GM21723 (cell line): Measurements from ENCODE around the gene KCND3.

Experiments
- ATAC-seq: cut with Tn5 transposase; IDR thresholded peaks from one replicate; pipeline ENCODE4 v1.9.1; 2021; ENCODE audit warnings: mild to moderate bottlenecking, moderate library complexity; ENCODE audit not compliant: unreplicated experiment

The KCND3 gene

DNA sequence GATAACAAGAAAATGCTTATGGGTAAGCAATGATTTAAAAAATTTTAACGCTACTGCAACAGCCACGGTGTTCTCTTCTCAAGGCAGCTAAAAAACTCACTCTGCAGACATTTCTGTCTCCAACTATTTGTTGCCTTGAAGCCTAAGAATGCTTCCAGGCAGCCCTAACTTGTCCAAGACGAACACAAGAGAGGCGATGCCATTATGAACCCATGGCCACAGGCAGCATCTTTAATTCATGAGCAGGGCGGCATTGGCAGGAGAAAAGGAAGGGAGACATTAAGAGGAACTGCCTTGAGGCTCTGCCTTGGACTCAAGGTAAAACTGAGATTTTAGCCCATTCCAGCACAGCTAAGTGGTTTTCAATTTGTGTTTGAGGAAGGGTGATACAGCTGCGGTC is 67.5 kb downstream of the KCND3 start:
- no peak for ATAC-seq

DNA sequence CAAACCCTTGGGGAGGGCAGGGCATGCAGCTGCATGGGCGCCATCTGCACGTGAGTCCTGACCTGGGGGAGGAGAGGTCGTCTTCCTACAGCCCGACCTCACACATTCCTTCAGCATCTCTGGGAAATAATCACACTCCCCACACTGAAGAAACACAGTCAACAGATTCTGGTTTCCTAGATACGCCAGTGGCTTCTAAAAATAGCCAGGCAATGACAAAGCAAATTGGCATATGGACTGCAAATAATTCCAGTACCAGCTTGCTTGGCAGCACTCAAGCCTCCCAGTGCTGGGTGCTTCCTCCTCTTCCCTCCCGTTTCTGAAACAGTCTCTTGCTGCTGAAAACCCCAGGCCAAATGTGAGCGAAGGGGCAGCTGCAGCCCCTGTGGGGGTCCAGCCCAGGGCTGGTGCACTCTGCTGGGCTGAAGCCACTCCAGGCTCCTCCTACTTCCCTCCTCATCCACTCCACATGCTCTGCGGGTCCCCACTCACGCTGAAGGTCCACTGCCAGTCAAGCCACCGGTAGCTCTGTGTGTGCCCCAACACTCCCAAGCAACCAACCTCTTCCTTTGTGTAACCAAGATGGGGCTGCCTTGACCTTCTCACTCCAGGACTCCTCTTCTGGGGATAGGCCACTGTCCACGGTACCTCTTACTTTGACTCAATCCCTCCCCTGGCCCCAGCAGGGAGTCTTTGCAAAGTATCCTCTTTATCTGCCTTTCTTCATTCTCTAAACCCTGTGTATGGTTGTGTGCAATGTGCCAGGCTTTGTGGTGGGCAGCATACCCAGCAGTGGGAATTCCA is 69.0 kb downstream of the KCND3 start:
- no peak for ATAC-seq

DNA sequence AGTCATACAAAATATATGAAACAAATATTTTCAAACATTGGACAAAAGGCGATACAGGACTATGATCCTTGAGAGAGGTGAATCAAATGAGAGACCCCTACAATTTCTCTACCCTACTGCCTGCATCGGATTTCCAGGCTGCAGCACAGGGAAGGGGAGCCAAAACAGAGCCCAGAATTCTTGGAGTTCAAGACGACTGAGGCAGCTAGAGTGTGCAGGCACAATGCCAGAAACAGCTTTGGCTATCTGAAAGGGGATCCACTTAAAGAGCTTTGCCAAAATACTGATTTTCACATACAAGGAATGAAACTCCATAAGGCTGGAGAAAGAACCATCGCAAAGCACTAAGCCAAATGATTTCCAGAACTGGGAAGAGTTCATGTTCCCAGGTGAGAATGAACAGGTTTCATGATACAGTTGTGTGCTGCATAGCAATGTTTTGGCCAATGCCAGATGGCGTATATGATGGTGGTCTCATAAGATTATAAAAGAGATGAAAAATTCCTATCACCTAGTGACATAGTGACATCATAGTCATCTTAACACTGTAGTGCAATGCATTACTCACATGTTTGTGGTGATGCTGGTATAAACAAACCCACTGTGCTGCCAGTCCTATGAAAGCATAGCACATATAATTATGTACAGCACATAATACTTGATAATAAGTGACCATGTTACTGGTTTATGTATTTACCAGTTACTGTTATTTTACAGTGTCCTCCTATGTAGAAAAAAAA is 77.5 kb downstream of the KCND3 start:
- no peak for ATAC-seq

DNA sequence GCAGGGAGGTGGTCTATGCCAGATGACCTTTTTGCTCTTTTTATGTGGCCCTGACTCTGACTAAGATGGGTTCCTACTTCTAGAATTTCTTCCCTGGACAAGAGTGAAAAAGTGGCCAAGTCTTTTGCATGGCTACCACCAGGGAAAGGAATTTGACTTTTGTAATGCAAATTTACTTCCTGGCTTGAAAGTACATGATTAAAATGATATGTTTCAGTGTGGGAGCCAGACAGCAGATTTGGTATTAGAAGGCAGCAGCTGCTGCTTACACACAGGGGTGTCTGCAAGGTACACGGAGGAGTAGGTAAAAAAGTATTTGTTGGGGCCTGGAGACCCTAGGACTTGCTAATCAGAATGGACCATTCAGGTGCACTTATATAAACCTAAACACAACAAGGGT is 78.4 kb downstream of the KCND3 start:
- ATAC-seq = no peak

DNA sequence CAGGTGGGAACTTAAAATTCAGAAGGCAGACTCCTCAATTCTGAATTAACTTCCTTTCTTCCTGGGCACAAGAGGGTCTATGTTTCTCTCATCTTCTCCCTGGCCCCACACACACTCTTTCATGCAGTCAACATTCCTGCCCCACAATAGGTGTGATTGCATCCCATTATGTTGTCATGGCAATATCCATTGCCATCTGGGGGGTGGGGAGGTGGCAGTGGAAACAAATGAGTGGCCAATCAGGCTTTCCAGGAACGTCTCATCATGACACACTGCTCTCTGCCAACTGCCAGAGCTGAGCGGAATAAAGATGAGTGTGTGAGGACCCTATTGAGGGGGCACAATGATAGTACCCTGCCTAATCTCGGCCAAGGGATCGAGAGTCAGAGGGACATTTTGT is 80.4 kb downstream of the KCND3 start:
- no peak for ATAC-seq

DNA sequence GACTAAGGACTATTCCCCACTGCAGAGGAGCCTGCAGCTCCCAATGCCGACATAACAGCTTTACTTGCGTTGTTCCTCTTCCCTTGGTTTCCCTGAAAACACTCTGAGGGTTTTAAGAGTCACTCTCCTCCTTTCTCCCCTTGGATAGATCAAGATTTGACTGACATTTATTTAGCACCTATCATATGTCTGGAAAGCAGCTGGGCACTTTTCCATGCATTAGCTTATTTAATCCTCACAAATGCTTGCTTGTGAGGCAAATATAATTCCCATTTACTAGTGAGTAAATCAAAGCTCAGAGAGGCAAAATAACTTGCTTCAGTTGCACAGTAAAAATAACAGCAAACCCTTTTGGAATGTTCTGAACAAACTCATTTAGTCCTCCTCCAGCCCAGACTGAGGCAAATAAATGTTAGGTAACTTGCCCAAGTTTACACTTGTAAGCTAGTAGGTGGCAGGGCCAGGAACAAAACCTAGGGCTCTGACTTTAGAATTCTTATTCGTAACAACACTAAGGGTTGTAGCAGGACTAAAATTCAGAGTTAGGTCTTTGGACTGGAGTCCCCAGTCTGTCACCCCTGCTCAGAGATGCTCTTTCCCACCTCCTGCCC is 81.4 kb downstream of the KCND3 start:
- ATAC-seq = no peak

DNA sequence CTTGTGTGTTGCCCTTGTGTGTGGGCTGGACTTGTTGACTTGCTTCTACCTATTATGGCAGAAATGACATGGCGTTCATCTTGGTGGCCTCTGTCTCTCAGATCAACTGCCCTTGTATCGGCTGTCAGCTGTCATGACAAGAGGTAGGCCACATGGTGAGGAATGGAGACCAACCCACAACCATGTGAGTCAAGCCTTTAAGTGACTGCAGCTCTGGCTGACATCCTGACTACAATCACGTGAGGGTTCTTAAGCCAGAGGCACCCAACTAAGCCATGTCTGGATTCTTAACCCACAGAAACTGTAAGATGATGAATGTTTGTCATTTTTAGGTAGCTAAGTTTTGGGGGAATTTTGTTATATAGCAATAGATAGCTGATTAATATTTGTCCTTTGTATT is 82.1 kb downstream of the KCND3 start:
- ATAC-seq = no peak

DNA sequence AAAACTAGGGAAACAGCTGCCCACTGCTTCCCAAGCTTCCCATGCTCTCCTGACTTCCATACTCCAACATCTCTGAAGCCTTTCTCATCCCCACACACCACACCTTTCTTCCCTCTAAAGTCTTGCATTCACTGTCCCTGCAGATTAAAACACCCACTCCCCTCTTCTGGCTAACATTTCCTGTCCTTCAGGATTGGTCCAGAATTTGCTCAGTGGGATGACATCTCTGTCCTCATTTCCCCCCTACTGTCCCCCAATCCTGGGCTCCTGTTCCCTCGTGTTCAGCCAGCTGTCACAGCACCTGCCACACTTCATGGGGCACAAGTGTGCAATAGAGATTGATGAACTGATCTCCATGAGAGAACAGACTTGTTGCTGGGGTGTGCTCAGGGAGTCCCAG is 82.7 kb downstream of the KCND3 start:
- no peak for ATAC-seq

DNA sequence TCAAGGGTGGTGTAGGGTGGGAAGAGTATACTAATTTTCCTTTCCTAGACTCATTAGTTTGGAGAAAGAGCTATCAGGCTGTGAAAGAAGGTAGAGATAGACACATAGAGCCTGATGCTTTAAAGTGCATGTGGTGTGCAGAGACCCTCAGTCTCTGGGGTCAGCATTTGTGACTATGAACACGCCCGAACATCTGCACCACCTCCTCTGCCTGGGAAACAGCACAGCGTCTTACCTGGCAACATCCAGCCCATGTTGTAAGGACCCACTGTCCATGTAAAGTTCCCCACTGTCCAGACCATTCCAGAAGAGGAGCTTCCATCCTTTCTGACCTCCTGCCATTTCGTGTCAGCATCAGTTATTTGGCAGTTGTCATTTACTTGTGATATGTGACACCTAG is 83.4 kb downstream of the KCND3 start:
- ATAC-seq = no peak

DNA sequence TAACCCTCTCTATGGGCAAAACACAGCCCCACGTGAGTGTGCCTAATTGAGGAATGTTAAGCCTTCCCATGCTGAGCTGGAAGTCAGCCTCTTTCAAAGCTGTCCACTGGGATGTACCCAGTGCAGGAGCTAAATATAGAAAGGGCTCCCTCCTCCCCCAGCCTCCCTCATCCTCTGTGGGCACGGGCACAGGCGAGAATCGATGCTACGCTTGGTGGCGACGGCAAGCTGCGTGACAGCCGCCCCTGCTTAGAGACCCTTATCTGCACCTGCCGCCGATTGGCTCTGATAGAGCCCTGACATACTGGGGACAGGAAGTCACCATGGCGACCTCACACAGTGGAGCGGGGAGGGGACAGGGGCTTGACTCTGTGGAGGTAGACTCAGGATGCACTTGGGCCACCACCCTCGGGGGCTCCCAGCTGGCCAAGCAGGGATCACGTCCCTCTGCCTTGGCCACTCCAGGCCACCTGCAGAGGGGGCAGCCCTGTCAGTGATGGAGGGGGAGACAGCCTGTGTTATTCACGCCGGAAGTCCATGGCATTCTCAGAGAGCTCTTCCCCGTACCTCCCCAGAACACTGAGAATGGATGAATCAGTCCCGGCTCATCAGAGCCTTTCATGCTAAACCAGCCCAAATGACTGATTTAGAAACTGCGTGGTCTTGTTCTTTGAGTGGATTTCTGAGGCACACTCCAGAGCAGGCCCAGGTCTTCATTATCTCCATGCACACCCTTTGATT is 84.8 kb downstream of the KCND3 start:
- ATAC-seq = no peak

DNA sequence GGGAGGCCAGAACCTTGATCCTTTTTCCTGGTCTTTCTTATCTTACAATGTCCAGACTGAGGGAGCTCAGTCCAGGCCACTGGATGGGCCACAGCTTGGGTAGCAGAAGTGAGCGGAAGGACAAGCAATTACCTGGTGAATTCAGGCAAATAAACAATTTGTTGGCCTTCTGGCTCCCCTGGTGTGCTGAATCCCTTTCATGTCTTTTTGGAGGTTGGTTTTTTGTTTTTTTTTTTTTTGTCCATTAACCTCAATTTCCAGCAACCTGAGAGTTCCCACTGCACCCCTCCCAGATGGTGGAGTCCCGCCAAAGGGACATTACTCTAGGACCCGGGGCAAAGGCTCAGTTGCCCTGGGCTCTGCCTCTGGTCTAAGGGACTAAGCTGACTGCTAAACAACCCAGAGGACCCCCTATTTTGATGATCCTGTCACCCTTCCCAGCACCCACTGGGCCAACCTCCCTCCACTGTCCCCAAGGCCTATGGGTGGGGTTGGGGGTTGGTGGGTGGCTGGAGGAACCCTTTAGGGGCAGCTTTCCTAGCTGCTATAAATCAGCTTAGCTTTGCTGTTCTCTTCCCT is 85.5 kb downstream of the KCND3 start:
- no peak for ATAC-seq

DNA sequence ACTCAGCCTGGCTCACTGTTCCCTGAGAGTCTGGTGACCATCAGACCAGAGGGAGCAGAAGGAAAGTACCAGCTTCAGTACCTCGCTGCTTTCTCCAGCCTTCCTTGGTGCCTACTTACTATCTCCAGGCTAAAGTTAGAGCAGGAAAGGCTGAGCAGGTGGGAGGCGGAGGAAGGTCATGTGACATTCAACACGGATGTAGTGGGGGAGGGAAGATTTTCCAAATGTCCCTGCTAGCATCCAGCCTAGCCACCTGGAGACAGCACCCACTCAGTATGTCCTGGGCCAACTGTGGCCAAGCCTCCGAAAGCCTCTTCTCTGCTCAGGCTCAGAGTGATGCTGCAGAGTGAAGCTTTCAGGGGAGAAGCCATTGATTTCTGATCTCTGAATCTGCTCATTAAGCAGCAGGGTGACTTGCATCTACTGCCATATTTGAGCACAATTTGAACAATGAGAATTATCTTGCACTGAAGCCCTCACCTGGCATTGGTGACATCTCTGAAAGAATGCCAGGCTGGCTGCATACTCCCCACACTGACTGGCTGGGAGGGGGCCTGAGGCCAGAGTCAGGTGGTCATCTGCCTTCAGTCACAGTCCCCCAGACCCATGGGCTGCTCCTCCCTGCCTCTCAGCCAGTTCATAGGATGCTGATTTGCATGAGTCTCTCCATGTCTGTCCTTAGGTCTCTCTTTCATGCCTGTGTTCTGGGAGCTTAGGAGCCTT is 86.2 kb downstream of the KCND3 start:
- ATAC-seq = no peak

DNA sequence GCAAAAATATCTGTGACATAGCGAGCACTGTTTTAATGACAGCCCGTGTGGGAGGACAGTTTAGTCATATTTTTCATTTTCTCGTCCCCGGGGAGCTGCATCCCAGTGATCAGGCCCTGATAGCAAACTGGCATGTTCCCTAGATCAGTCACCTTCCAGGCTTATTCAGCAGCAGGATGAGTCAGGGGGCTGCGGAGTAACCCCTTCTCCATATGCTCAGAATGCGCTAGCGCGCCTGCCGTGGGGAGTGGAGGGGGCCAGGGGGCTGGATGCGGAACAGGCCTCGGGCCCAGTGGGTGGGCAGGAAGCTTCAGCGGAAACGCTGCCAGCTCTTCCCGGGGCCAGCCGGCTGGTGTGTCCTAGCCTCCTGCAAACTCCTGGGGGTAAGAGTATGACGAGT is 94.0 kb downstream of the KCND3 start:
- ATAC-seq = no peak

DNA sequence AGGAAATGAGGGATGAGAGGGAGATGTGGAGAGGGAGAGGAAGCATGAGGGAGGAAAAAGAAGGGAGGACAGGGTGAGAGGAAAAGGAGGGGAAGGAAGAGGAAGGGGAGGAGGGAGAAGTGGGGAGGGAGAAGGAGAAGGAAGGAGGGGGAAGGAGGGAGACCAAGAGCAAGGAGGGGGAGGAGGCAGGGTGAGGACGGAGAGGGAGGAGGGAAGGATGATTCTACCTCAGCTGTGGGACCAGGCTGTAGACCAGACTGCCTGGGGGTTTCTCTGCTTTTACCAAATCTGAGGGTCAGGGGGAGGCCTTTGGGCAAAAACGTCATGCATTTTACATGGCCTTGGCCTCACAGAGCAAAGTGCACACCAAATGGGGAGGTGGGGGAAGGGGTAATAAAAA is 94.5 kb downstream of the KCND3 start:
- no peak for ATAC-seq

DNA sequence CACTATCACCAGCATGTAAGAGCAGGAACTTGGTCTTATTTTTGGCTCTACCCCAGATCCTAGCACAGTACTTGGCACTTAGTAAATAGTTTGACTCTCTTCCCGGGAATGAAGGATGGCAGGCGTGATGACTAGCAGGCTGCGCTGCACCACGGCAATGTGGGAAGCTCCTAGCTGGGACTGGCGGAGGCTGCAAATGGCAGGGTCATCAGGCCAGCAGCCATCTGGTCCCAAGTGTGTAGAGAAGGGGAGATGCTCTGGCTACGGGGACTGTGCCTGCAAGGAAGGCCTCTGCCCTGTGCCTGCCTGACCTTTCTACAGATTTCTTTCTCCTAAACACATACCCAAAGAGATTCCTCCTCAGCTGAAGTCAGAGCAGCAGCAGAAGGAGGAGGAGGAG is 95.0 kb downstream of the KCND3 start:
- no peak for ATAC-seq

DNA sequence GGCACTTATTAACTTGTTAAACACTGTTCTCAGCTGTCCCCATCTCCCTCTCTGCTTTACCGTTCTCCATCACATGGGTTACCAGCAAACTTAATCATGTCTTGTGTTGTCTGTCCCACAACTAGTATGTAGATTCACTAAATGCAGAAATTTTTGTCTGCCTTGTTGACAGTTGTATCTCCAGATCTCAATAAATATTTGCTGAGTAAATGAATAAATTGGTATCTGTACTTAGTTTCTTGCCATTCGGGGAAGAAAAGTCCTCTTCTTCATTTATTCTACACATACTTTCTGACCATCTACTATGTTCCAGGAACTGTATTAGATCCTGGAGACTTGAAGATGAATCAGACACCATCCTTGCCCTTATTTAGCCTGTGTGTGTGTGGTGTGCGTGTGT is 97.9 kb downstream of the KCND3 start:
- ATAC-seq = no peak

DNA sequence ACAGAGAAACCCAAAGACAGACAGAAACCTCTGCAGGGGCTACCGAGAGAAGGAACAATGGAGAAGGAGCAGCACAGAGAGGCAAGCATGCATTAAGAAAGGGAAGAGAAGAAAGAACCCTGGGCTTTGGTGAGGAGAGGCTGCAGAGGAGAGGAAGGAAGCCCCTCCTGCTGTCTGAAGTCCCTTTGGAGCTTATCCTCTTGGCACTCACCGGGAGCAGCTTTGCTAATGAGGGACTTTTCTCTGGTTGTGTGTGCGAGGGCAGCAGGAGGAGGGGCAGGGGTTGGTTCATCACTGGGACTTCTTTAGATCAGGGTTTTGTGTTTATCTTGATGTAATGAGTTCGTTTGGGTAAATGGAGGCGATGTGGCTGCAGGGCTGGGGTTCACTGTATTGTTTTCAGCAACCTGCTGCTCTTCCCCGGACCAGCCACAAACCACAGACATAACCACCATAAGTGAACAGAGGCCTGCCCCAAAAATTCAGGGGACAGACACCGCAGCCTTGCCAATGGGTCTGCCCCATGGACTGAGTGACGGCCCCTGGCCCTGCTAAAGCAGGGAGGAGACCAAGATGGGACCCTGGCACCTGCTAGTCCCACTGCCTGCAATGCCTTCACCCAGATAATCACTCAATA is 100.6 kb downstream of the KCND3 start:
- no peak for ATAC-seq

DNA sequence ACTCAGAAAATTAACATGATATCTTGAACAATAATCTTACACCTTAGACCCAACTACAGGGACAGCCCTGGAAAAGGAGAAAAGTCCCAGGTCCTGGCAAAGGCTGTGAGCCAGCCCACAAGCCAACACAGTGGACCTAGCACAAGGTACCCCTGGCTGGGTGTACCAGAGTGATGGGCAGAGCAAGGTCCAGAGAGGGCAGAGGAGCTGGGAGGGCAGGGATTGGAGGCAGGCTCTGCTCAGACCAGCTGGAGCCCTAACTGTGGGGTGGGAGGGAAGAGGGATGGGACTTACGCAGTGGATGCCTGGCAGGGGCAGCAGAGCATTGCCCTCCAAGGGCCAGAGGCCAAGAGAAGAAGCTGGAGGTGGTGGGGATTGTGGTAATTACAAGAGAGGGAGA is 101.6 kb downstream of the KCND3 start:
- no peak for ATAC-seq

DNA sequence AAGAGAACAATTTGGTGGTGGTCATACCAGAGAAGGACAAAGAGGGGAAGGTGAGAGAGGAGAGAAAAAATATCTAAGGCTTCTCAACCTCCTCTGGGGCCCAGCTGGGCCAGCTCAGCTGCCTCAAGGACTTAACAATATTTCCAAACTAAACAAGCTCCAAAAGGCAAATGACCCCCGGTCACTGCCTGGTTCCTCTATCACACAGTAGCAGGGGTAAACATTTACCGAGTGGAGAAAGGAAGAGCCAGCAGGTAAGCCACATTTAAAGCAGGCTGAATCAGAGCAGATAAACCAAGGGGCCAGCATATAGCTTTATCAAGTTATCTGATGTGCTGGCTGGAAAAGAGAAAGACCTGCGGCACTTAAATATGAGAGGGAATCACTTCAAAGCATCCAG is 102.1 kb downstream of the KCND3 start:
- no peak for ATAC-seq

DNA sequence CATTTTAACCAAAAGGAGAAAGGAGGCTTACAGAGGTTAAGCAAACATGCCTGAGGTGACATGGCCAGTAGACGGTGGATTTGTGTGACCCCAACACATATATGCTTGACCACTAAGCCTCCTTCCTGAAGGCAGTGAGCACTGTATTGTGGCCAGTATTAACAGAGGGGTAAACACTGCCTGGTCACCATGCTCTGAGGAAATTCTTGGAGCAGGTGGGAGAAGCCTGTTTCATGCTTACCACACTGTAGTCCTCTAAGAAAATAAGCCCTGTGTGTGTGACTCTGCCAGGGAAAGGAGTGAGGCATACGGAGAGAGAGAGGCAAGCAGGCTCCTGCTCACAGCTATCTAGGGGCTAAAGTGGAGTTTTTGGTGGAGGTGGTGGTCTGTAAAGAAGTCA is 102.7 kb downstream of the KCND3 start:
- no peak for ATAC-seq
